Measurements from ENCODE around the gene PRR23E. TPM values are rescaled to one million over a fixed set of nuclear protein-coding genes. Genes with fewer than 3 reads are reported as not detected.

Gene PRR23E
- total RNA-seq, 2 donors from 2014 or later, result not detected

- Mint-ChIP-seq H3K27ac (no peak overlapping the region), H3K9me3 (peaks cover 4% of the 10 kb centered on the region), H3K4me1 (no peaks in the 10 kb centered on the region), H3K4me3 (no peak overlapping the region), H3K36me3 (ENCODE audit: low read depth) (no peaks in the 10 kb centered on the region), H3K27me3 (ENCODE audit: insufficient read depth) (peaks cover 5% of the 10 kb centered on the region)
- TF ChIP-seq CTCF (conservative IDR thresholded peaks at IDR 0.05), result no peak
- Histone ChIP-seq H3K36me3 (ENCODE audit: control insufficient read depth, insufficient read depth, low read length) (no peaks in the 10 kb centered on the region), H3K4me1 (ENCODE audit: control insufficient read depth, insufficient read depth, low read length) (no peaks in the 10 kb centered on the region), H3K27me3 (ENCODE audit: control insufficient read depth, insufficient read depth, low read length, poor library complexity, severe bottlenecking) (peaks cover 13% of the 10 kb centered on the region), H3K9me3 (ENCODE audit: control insufficient read depth, low read length) (no peaks in the 10 kb centered on the region), H3K27ac (ENCODE audit: low read depth, low read length) (no peak overlapping the region), H3K9ac (ENCODE audit: extremely low read depth, low read length, poor library complexity, severe bottlenecking) (no peak overlapping the region), H3K4me3 (ENCODE audit: low read length) (no peak overlapping the region)
- no peak for DNase-seq
Observed at GRCh38 chr3:127234778-127235177, 41.8 kb downstream of the PRR23E start.

GRCh38 chr3:127235706-127236105 is 42.8 kb downstream of the PRR23E start:
- Histone ChIP-seq H3K9me3 (ENCODE audit: control insufficient read depth, low read length) (no peaks in the 10 kb centered on the region), H3K27ac (ENCODE audit: low read depth, low read length) (no peak overlapping the region), H3K27me3 (ENCODE audit: control insufficient read depth, insufficient read depth, low read length, poor library complexity, severe bottlenecking) (peaks cover 13% of the 10 kb centered on the region), H3K36me3 (ENCODE audit: control insufficient read depth, insufficient read depth, low read length) (no peaks in the 10 kb centered on the region), H3K9ac (ENCODE audit: extremely low read depth, low read length, poor library complexity, severe bottlenecking) (no peak overlapping the region), H3K4me1 (ENCODE audit: control insufficient read depth, insufficient read depth, low read length) (no peaks in the 10 kb centered on the region), H3K4me3 (ENCODE audit: low read length) (no peak overlapping the region)
- TF ChIP-seq CTCF (conservative IDR thresholded peaks at IDR 0.05), result no peak
- no peak overlapping the region for H3K4me3 Mint-ChIP-seq
- DNase-seq, result no peak
- H3K4me1 Mint-ChIP-seq, result no peaks in the 10 kb centered on the region
- 83% methylated on average over 3 of the region's 3 CpGs; no CpG with 5 or more reads in 1 of the 2 experiments for WGBS, 2 experiments (ENCODE audit: insufficient coverage in 1 of 2, insufficient read length in 1 of 2)
- H3K36me3 Mint-ChIP-seq (ENCODE audit: low read depth), result no peaks in the 10 kb centered on the region
- peaks cover 5% of the 10 kb centered on the region for H3K27me3 Mint-ChIP-seq (ENCODE audit: insufficient read depth)
- peaks cover 4% of the 10 kb centered on the region for H3K9me3 Mint-ChIP-seq
- no peak overlapping the region for H3K27ac Mint-ChIP-seq

GRCh38 chr3:127237835-127238234 is 44.9 kb downstream of the PRR23E start:
- Mint-ChIP-seq H3K27me3 (ENCODE audit: insufficient read depth) (no peaks in the 10 kb centered on the region), H3K9me3 (peaks cover 8% of the 10 kb centered on the region), H3K4me1 (no peaks in the 10 kb centered on the region), H3K27ac (no peak overlapping the region), H3K36me3 (ENCODE audit: low read depth) (no peaks in the 10 kb centered on the region), H3K4me3 (no peak overlapping the region)
- 96% methylated on average over 2 of the region's 3 CpGs; no CpG with 5 or more reads in 1 of the 2 experiments for WGBS, 2 experiments (ENCODE audit: insufficient coverage in 1 of 2, insufficient read length in 1 of 2)
- no peak for TF ChIP-seq CTCF (conservative IDR thresholded peaks at IDR 0.05)
- H3K27ac ChIP-seq (ENCODE audit: low read depth, low read length), result no peak overlapping the region
- DNase-seq, result no peak
- H3K9me3 ChIP-seq (ENCODE audit: control insufficient read depth, low read length), result peaks cover 5% of the 10 kb centered on the region
- H3K9ac ChIP-seq (ENCODE audit: extremely low read depth, low read length, poor library complexity, severe bottlenecking), result no peak overlapping the region
- H3K36me3 ChIP-seq (ENCODE audit: control insufficient read depth, insufficient read depth, low read length), result no peaks in the 10 kb centered on the region
- H3K4me3 ChIP-seq (ENCODE audit: low read length), result no peak overlapping the region
- H3K27me3 ChIP-seq (ENCODE audit: control insufficient read depth, insufficient read depth, low read length, poor library complexity, severe bottlenecking), result peaks cover 13% of the 10 kb centered on the region
- H3K4me1 ChIP-seq (ENCODE audit: control insufficient read depth, insufficient read depth, low read length), result no peaks in the 10 kb centered on the region

Data from endodermal cell (in vitro differentiated cells).